GM12891 (cell line): Measurements from ENCODE around the gene KIN.
"Not testable (repeated sequence)": the region's sequence is repeated elsewhere in the genome, so short reads cannot be mapped to it uniquely, and the experiment has no call there.

Source experiments
- DNase-seq: peaks from one replicate; pipeline ENCODE4 v3.0.0; 2011; ENCODE audit warnings: low spot score; ENCODE audit not compliant: insufficient read length
- FAIRE-seq: peaks from 2 replicates; lab custom pipeline; 2011; peaks lifted over from hg19 to GRCh38; lab: Jason Lieb, UNC
- PAX5 ChIP-seq: IDR thresholded peaks from 2 replicates; pipeline ENCODE4 v1.6.1; 2011; ENCODE audit warnings: low read length, moderate library complexity, mild to moderate bottlenecking; ENCODE audit not compliant: insufficient read depth, severe bottlenecking
- POLR2A ChIP-seq: IDR thresholded peaks from 2 replicates; pipeline ENCODE4 v1.6.1; 2011; ENCODE audit warnings: low read depth, low read length, control low read depth
- POLR2AphosphoS5 ChIP-seq: IDR thresholded peaks from 2 replicates; pipeline ENCODE4 v1.6.1; 2011; ENCODE audit warnings: low read depth, low read length, control low read depth
- POU2F2 ChIP-seq: IDR thresholded peaks from 2 replicates; pipeline ENCODE4 v1.6.1; 2011; ENCODE audit warnings: low read depth, mild to moderate bottlenecking, control low read depth, low read length, moderate library complexity
- SPI1 ChIP-seq: IDR thresholded peaks from 2 replicates; pipeline ENCODE4 v1.6.1; 2011; ENCODE audit warnings: low read depth, low read length, control low read depth
- TAF1 ChIP-seq: IDR thresholded peaks from 2 replicates; pipeline ENCODE4 v1.6.1; 2011; ENCODE audit warnings: low read depth, low read length, control low read depth

The KIN gene

GRCh38 chr10:7734821-7735220, 53.0 kb downstream of the KIN start:
- no peak for FAIRE-seq
- TF ChIP-seq SPI1: no peak
- TF ChIP-seq POU2F2: no peak
- no peak for TF ChIP-seq PAX5
- TF ChIP-seq POLR2AphosphoS5: no peak
- no peak for TF ChIP-seq TAF1
- no peak for TF ChIP-seq POLR2A
- no peak for DNase-seq

- no peak for FAIRE-seq
- DNase-seq: no peak
- TF ChIP-seq PAX5: no peak
- no peak for TF ChIP-seq TAF1
- TF ChIP-seq POU2F2: no peak
- TF ChIP-seq SPI1: no peak
- TF ChIP-seq POLR2AphosphoS5: no peak
These were observed 64.8 kb downstream of the KIN start for GRCh38 chr10:7722927-7723529.

GRCh38 chr10:7720478-7720877, 67.3 kb downstream of the KIN start:
- no peak for DNase-seq
- no peak for FAIRE-seq
- no peak for TF ChIP-seq PAX5
- no peak for TF ChIP-seq POU2F2
- TF ChIP-seq SPI1: no peak
- TF ChIP-seq POLR2AphosphoS5: no peak
- TF ChIP-seq TAF1: no peak
- TF ChIP-seq POLR2A: no peak

- DNase-seq (no peak), FAIRE-seq (no peak)
- TF ChIP-seq POU2F2 (no peak), POLR2A (no peak), SPI1 (no peak), PAX5 (no peak), POLR2AphosphoS5 (no peak), TAF1 (no peak)
These were observed 69.1 kb downstream of the KIN start for GRCh38 chr10:7718685-7719084.

- TF ChIP-seq TAF1: no peak
- no peak for TF ChIP-seq POLR2A
- no peak for TF ChIP-seq SPI1
- TF ChIP-seq POU2F2: no peak
- TF ChIP-seq POLR2AphosphoS5: no peak
- TF ChIP-seq PAX5: no peak
- FAIRE-seq (no peak), DNase-seq (no peak)
These were observed 70.0 kb downstream of the KIN start for GRCh38 chr10:7717767-7718166.

GRCh38 chr10:7715515-7715914, 72.3 kb downstream of the KIN start:
- FAIRE-seq: no peak
- TF ChIP-seq PAX5 (no peak), POLR2A (no peak), POLR2AphosphoS5 (no peak), SPI1 (no peak), POU2F2 (no peak), TAF1 (no peak)
- DNase-seq: no peak

GRCh38 chr10:7711075-7711474, 76.7 kb downstream of the KIN start:
- not testable (repeated sequence) for FAIRE-seq, DNase-seq

GRCh38 chr10:7710446-7710845, 77.3 kb downstream of the KIN start:
- DNase-seq: no peak
- FAIRE-seq: no peak
- no peak for TF ChIP-seq TAF1
- no peak for TF ChIP-seq PAX5
- TF ChIP-seq POU2F2: no peak
- TF ChIP-seq POLR2AphosphoS5: no peak
- no peak for TF ChIP-seq SPI1
- TF ChIP-seq POLR2A: no peak

GRCh38 chr10:7708832-7709231, 79.0 kb downstream of the KIN start:
- no peak for DNase-seq
- FAIRE-seq: no peak

GRCh38 chr10:7707858-7708622, 79.8 kb downstream of the KIN start:
- no peak for DNase-seq
- FAIRE-seq: no peak
- no peak for TF ChIP-seq TAF1

More at GRCh38 chr10:7708832-7709231, 79.0 kb downstream of the KIN start:
- TF ChIP-seq PAX5 (no peak), POLR2AphosphoS5 (no peak), POLR2A (no peak), POU2F2 (no peak), TAF1 (no peak), SPI1 (no peak)
